T-cell (primary cell): ENCODE data around the gene ENTPD8. TPM values are rescaled to one million over a fixed set of nuclear protein-coding genes. Genes with fewer than 3 reads are reported as not detected.

Experiments
- ATAC-seq, 4 experiments: fragments of 200-7000 bp in 3 of 4; fragments of 150-1000 bp in 1 of 4; cut with Tn5 transposase; replicated peaks in 1 of 4; 1 replicate in 3 of 4; 2 replicates in 1 of 4; pipeline ENCODE4 v1.10.0; 2021; ENCODE audit warnings: moderate library complexity in 3 of 4, mild to moderate bottlenecking in 2 of 4, moderate number of reproducible peaks in 1 of 4
- CTCF ChIA-PET, 2 donors: fragments of 300-600 bp; sonication (Branson Sonifier 250); formaldehyde crosslinking; loops; one replicate each; lab custom pipeline; 2022; ENCODE audit warnings: antibody characterized with exemption in 2 of 2; lab: Charles Lee
- POLR2A ChIA-PET, 2 donors: fragments of 300-600 bp; sonication (Branson Sonifier 250); formaldehyde crosslinking; loops; one replicate each; lab custom pipeline; 2022; ENCODE audit warnings: antibody characterized with exemption in 2 of 2; lab: Charles Lee
- DNase-seq, 35 experiments: peaks; one replicate each; pipeline versions ENCODE4 v3.0.0 to v3.0.0-alpha.2; 2013 to 2023
- H3K27ac ChIP-seq: one replicate; pipeline ENCODE4 v1.5.1; 2013; ENCODE audit warnings: low read length
- H3K27me3 ChIP-seq, 2 experiments: replicated peaks in 1 of 2; 1 replicate in 1 of 2; 2 replicates in 1 of 2; pipeline versions ENCODE4 v1.6.1 to v1.7.0; 2013; ENCODE audit warnings: low read length in 1 of 2, mixed read lengths in 1 of 2; ENCODE audit not compliant: control insufficient read depth in 2 of 2, insufficient read depth in 2 of 2; ENCODE audit errors: extremely low read depth in 1 of 2
- H3K36me3 ChIP-seq, 2 donors: 1 replicate in 1 of 2; 2 replicates in 1 of 2; pipeline versions ENCODE4 v1.6.1 to v1.7.0; 2013; ENCODE audit warnings: low read length in 1 of 2; ENCODE audit not compliant: control insufficient read depth in 2 of 2, insufficient read depth in 1 of 2; ENCODE audit errors: extremely low read depth in 1 of 2
- H3K4me1 ChIP-seq, 2 experiments: 1 replicate in 1 of 2; 2 replicates in 1 of 2; pipeline versions ENCODE4 v1.6.1 to v1.7.0; 2013; ENCODE audit warnings: low read length in 2 of 2, mixed read lengths in 1 of 2; ENCODE audit not compliant: insufficient read depth in 2 of 2, control insufficient read depth in 1 of 2; ENCODE audit errors: extremely low read depth in 1 of 2
- H3K4me3 ChIP-seq, 2 donors: 1 replicate in 1 of 2; 2 replicates in 1 of 2; pipeline versions ENCODE4 v1.5.1 to v1.7.0; 2013; ENCODE audit warnings: mild to moderate bottlenecking in 2 of 2, low read length in 1 of 2, moderate library complexity in 1 of 2; ENCODE audit not compliant: control insufficient read depth in 1 of 2; ENCODE audit errors: extremely low read depth in 1 of 2
- H3K9me3 ChIP-seq: 2 replicates; pipeline ENCODE4 v1.7.0; 2013
- H3K27ac Mint-ChIP-seq, 2 donors: one replicate each; pipeline ENCODE4 v1.8.0; 2020 to 2021; ENCODE audit warnings: mild to moderate bottlenecking in 2 of 2, mixed read lengths in 2 of 2
- H3K27me3 Mint-ChIP-seq, 2 donors: one replicate each; pipeline ENCODE4 v1.8.0; 2021 to 2022; ENCODE audit warnings: mixed read lengths in 2 of 2
- H3K36me3 Mint-ChIP-seq: one replicate; pipeline ENCODE4 v1.8.0; 2021; ENCODE audit warnings: mixed read lengths
- H3K4me1 Mint-ChIP-seq, 3 donors: one replicate each; pipeline ENCODE4 v1.8.0; 2020 to 2022; ENCODE audit warnings: mixed read lengths in 3 of 3, mild to moderate bottlenecking in 1 of 3
- H3K4me3 Mint-ChIP-seq, 3 donors: one replicate each; pipeline ENCODE4 v1.8.0; 2020 to 2022; ENCODE audit warnings: mild to moderate bottlenecking in 3 of 3, mixed read lengths in 3 of 3, moderate library complexity in 3 of 3
- H3K9me3 Mint-ChIP-seq, 3 donors: one replicate each; pipeline ENCODE4 v1.8.0; 2020 to 2022; ENCODE audit warnings: mixed read lengths in 3 of 3
- WGBS: methylation state at CpG from one replicate; pipeline ENCODE4 v1.1.5; 2013; ENCODE audit warnings: missing lambda C conversion rate; ENCODE audit not compliant: insufficient coverage; 5-methylcytosine and 5-hydroxymethylcytosine counted together
- total RNA-seq, 35 experiments: library from RNA in 6 of 35; stranded (reverse) in 6 of 35; fragments of 120-200 nt in 1 of 35; gene quantifications; one replicate each; pipeline versions ENCODE4 v1.2.1 to v1.2.4 and lab custom pipeline; 2013 to 2026

Gene ENTPD8
- total RNA-seq, 5 donors from 2014 or later (not counting 1 experiment from before 2014, with no cell fraction given) = not detected

DNA sequence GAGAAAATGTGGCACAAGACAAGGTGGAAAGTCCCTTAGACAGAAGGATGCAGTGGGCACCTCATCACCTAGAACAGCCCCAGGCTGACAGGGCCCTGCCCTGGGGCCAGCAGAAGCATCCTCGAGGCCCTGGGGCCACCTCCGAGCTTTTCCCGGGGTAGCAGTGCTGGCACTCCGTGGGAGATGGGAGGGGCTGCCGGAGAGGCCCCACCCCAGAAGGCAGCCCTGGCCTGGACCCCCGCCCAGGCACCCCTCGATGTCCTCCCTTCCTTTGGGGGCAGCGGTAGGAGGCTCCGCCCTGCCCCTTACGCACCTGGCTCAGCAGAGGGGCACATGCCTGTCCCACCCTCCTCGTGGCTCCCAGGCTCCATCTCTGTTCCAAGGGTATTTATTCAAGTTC lies 35.7 kb upstream of the ENTPD8 start:
- no peaks in the 10 kb centered on the region for H3K27me3 Mint-ChIP-seq
- Histone ChIP-seq H3K9me3 (peaks cover 3% of the 10 kb centered on the region), H3K27ac (no peak overlapping the region), H3K27me3 (no peaks in the 10 kb centered on the region), H3K4me3 (no peak overlapping the region), H3K36me3 (no peaks in the 10 kb centered on the region), H3K4me1 (no peaks in the 10 kb centered on the region)
- H3K36me3 Mint-ChIP-seq = peaks cover 16% of the 10 kb centered on the region
- peaks cover 0 to 6% (median 5%) of the 10 kb centered on the region in 3 donors for H3K4me1 Mint-ChIP-seq
- POLR2A ChIA-PET = no interaction called here
- ATAC-seq (no peak), DNase-seq (no peak)
- no peak overlapping the region for H3K4me3 Mint-ChIP-seq
- WGBS = 94% methylated on average over 3 of the region's 11 CpGs
- H3K9me3 Mint-ChIP-seq = peaks cover 6 to 24% (median 11%) of the 10 kb centered on the region in 3 donors
- CTCF ChIA-PET = no interaction called here
- no peak overlapping the region for H3K27ac Mint-ChIP-seq

DNA sequence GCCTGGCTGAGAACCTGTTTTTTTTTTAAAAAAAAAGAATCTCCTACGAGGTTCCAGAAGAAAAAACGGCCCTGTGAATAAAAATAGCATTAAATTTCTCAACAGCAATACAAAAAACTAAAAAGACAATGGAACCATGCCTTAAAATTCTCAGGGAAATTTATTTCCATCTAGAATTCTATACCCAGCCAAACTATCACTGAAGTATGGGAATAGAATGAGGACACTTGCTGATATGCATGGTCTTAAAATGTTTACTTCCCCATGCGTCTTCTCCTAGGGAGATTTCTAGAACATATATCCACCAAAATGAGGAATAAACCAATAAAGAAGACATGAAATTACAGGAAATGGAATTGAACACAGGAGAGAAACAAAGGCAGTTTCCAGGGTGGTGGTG lies 34.5 kb upstream of the ENTPD8 start:
- H3K27me3 ChIP-seq = no peaks in the 10 kb centered on the region
- Mint-ChIP-seq H3K36me3 (peaks cover 16% of the 10 kb centered on the region), H3K9me3 (peaks cover 6 to 24% (median 11%) of the 10 kb centered on the region in 3 donors), H3K4me1 (peaks cover 2 to 4% (median 2%) of the 10 kb centered on the region in 3 donors), H3K27ac (no peak overlapping the region), H3K27me3 (no peaks in the 10 kb centered on the region), H3K4me3 (no peak overlapping the region)
- peaks cover 0 to 3% of the 10 kb centered on the region in 2 experiments for H3K4me1 ChIP-seq
- ATAC-seq (no peak), DNase-seq (no peak)
- POLR2A ChIA-PET = no interaction called here
- H3K27ac ChIP-seq = no peak overlapping the region
- H3K9me3 ChIP-seq = peaks cover 3% of the 10 kb centered on the region
- no CpG with 5 or more reads among the region's 3 CpGs for WGBS
- H3K36me3 ChIP-seq = no peaks in the 10 kb centered on the region
- CTCF ChIA-PET = no interaction called here
- H3K4me3 ChIP-seq = no peak overlapping the region

DNA sequence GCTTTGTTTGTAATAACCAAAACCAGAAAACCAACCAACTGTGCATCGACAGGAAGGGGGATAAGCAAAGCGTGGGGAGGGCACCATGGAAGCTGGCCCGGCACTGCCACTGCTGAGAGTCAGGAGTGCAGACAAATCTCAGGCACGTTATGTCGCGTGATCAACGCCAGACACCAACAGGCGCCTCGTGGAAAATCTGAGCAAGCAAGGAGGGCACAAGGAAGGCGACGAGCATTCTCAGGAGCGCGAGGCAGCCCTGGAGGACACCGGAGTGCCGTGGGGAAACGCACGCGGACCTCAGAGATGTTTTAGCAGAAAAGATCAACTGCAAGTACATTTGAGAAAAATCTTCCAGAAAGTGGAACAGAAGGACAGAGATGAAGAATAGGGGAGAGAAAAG lies 33.1 kb upstream of the ENTPD8 start:
- Mint-ChIP-seq H3K4me3 (no peak overlapping the region), H3K36me3 (peaks cover 16% of the 10 kb centered on the region), H3K4me1 (peaks cover 5 to 8% (median 7%) of the 10 kb centered on the region in 3 donors), H3K9me3 (peaks cover 6 to 24% (median 11%) of the 10 kb centered on the region in 3 donors), H3K27me3 (no peaks in the 10 kb centered on the region), H3K27ac (no peak overlapping the region)
- Histone ChIP-seq H3K27me3 (peaks cover 0 to 4% of the 10 kb centered on the region in 2 experiments), H3K4me1 (peaks cover 0 to 3% of the 10 kb centered on the region in 2 experiments), H3K4me3 (no peak overlapping the region), H3K9me3 (peaks cover 3% of the 10 kb centered on the region), H3K27ac (no peak overlapping the region), H3K36me3 (no peaks in the 10 kb centered on the region)
- ChIA-PET CTCF (no interaction called here), POLR2A (no interaction called here)
- WGBS = 95% methylated on average over 13 of the region's 18 CpGs
- DNase-seq = no peak
- ATAC-seq = no peak

DNA sequence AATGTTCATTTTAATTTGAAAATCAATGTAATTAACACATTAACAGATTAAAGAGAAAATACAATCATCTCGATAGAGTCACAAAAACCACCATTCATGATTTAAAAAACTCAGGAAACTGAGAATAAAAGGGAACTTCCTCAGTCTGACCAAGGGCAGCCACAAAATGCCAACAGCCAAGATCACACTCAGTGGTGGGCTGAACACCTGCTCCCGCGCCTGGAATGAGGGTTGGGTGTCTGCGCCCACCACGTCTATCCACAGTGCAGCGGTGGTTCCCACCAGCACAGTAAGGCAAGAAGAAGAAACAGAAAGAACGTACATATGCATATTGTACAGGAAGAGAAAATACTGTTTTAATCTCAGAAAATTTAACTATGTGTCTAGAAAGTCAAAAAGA lies 29.6 kb upstream of the ENTPD8 start:
- Mint-ChIP-seq H3K4me3 (no peak overlapping the region), H3K27ac (no peak overlapping the region), H3K4me1 (peaks cover 5 to 12% (median 11%) of the 10 kb centered on the region in 3 donors), H3K9me3 (peaks cover 1 to 19% (median 6%) of the 10 kb centered on the region in 3 donors), H3K27me3 (no peaks in the 10 kb centered on the region), H3K36me3 (peaks cover 12% of the 10 kb centered on the region)
- H3K27ac ChIP-seq = no peak overlapping the region
- ATAC-seq (peak in 1 of 4 experiments; percentile 61), DNase-seq (no peak)
- H3K36me3 ChIP-seq = no peaks in the 10 kb centered on the region
- peaks cover 2% of the 10 kb centered on the region for H3K9me3 ChIP-seq
- peaks cover 0 to 4% of the 10 kb centered on the region in 2 experiments for H3K27me3 ChIP-seq
- peaks cover 0 to 3% of the 10 kb centered on the region in 2 experiments for H3K4me1 ChIP-seq
- WGBS = no CpG with 5 or more reads among the region's 7 CpGs
- POLR2A ChIA-PET = no interaction called here
- CTCF ChIA-PET = no interaction called here
- H3K4me3 ChIP-seq = no peak overlapping the region

DNA sequence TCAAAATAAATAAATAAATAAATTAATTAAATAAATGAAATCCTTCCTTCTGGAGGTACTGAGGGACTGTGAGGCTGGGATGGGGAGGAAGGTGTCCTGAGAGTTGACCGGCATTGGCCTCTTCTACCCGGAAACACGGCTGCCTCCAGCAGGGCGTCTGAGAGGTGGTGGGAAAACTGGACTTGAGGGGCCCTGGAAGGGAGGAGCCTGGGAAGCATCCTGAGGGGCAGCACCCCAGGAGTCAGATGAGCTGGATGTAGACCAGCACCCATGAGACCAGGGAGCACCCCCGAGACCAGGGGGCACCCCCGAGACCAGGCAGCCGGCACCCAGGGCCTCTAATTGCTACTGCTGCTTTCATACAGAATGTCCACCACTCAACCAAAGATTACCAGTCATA lies 26.7 kb upstream of the ENTPD8 start:
- peaks cover 0 to 8% of the 10 kb centered on the region in 2 experiments for H3K4me1 ChIP-seq
- peaks cover 0 to 9% of the 10 kb centered on the region in 2 experiments for H3K27me3 ChIP-seq
- no peaks in the 10 kb centered on the region for H3K9me3 ChIP-seq
- H3K36me3 ChIP-seq = no peaks in the 10 kb centered on the region
- 100% methylated on average over 2 of the region's 7 CpGs for WGBS
- Mint-ChIP-seq H3K27me3 (no peaks in the 10 kb centered on the region), H3K4me1 (peaks cover 7 to 17% (median 13%) of the 10 kb centered on the region in 3 donors), H3K36me3 (peaks cover 2% of the 10 kb centered on the region), H3K4me3 (no peak overlapping the region), H3K27ac (no peak overlapping the region), H3K9me3 (peaks cover 0 to 2% (median 0%) of the 10 kb centered on the region in 3 donors)
- CTCF ChIA-PET = no interaction called here
- DNase-seq (no peak), ATAC-seq (no peak)
- H3K4me3 ChIP-seq = no peak overlapping the region
- H3K27ac ChIP-seq = no peak overlapping the region
- POLR2A ChIA-PET = no interaction called here

DNA sequence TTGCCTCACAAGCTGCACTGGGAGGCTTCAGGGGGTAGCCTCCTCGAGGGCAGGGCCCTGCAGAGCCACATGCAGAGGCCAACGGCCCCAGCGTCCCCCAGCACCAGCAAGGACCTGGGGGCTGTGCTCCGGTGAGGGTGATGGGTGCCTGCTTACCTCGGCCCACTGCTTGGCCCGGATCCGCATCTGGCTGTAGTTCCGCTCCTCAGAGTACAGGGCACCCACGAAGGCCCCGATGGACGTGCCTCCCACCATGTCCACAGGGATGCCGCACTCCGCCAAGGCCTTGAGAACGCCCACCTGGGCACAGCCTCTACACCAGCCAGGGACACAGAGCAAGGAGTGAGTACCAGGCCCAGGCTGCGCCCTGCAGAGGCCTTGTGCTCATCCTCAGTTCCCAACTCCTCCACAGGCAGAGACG lies 26.0 kb upstream of the ENTPD8 start:
- Histone ChIP-seq H3K4me1 (peaks cover 5 to 16% of the 10 kb centered on the region in 2 experiments), H3K36me3 (no peaks in the 10 kb centered on the region), H3K27ac (no peak overlapping the region), H3K27me3 (peaks cover 0 to 9% of the 10 kb centered on the region in 2 experiments), H3K9me3 (no peaks in the 10 kb centered on the region), H3K4me3 (no peak overlapping the region)
- ChIA-PET POLR2A (interaction anchor here in 1 of 2 donors (0.6 kb wide), 1 partner anchor 68 kb away, joined by 4 read pairs; no protein-coding TSS in a partner anchor), CTCF (no interaction called here)
- no peaks in the 10 kb centered on the region for H3K36me3 Mint-ChIP-seq
- WGBS = 93% methylated on average over 15 of the region's 16 CpGs
- no peak overlapping the region for H3K27ac Mint-ChIP-seq
- no peak for ATAC-seq
- H3K4me3 Mint-ChIP-seq = no peak overlapping the region
- no peaks in the 10 kb centered on the region for H3K9me3 Mint-ChIP-seq
- H3K4me1 Mint-ChIP-seq = peaks cover 12 to 18% (median 15%) of the 10 kb centered on the region in 3 donors
- H3K27me3 Mint-ChIP-seq = no peaks in the 10 kb centered on the region
- no peak for DNase-seq
